HG03354 (cell line): ENCODE data around the gene SCD5.

Experiments
- ATAC-seq: cut with Tn5 transposase; IDR thresholded peaks from one replicate; pipeline ENCODE4 v1.9.1; 2021; ENCODE audit warnings: mild to moderate bottlenecking; ENCODE audit not compliant: unreplicated experiment, poor library complexity, severe bottlenecking

The SCD5 gene

DNA sequence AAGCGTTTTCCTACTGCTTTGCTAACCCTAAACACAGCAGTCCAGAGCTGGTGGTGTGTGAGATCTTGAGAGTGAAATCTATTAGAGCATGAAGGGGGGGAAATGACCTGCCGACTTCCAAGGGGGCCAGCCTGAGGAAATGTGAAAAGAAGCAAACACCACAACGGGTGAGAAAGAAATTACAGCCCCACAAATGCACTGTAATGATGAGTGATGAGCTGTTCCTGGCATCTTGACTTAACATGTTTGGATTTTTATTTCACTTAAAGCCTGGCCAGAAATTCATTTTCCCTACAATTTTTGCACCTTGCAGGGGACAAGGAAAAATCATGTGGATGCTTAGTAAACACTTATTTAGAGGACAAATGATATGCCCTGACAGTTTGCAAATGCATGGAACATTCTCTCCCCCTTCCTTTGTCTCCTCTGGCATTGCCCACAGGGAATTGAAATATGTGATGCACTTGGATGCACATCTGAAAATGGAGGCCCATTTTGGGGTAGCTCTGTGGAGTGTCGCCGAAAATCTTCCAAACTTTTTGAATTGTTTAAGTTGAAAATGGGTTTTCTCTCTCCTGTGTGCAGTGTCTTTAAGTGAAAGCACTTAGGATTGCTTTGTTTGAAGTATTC is 152.5 kb downstream of the SCD5 start:
- no peak for ATAC-seq

DNA sequence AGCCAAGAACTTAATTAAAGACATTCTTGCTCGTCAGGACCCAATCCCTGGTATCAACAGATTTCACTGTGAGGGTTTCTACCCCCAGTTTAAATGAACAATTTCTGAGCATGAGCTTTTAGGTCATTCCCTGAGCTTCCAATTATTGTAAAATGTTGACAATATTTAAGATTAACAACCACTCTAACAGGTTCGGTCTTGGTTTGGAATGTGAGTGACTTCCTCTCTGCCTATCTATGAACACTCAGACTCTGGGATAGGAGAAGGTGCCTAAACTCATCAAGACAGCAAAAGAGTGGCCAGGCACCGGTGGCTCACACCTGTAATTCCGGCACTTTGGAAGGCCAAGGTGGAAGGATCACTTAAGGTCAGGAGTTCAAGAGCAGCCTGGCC is 153.9 kb downstream of the SCD5 start:
- ATAC-seq, result no peak

- ATAC-seq, result no peak
Measured at GRCh38 chr4:82643994-82644733, 154.4 kb downstream of the SCD5 start.

DNA sequence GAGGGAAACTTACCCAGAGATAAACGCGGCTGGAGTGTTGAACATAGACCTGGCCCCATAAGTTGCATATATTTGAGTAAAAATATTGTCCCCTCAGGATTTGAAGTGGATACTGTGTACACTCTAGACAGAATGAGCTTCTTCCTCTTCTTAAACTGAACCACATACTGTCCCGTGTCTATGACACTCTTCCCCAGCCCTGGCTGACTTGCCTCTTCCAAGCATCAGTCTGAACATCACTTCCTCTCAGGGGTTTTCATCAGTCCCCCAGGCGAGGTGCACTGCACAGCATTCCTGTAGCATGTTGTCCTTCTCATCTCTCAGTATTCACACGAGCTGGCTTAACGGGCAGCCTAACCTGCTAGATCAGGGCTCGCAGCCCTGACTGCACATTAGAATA is 156.3 kb downstream of the SCD5 start:
- ATAC-seq, result no peak

DNA sequence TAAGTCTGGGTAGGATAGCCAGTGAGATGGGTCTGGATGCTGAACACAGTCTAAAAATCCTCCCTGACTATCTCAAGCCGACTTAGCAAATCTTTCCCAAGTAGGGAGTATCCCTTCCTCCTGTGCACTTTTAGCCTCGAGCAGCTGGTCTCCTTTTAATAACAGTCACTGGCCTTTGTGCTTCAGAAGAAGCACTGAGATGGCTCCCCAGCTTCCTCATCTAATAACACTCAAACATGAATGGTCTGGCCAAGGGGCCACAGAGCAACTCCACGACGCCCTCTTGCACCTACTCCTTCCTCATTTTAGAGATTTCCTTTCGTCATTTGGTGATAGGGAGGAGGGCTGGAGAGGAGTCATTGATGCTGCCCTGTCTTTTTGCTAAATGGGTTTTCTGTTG is 158.1 kb downstream of the SCD5 start:
- ATAC-seq, result no peak

DNA sequence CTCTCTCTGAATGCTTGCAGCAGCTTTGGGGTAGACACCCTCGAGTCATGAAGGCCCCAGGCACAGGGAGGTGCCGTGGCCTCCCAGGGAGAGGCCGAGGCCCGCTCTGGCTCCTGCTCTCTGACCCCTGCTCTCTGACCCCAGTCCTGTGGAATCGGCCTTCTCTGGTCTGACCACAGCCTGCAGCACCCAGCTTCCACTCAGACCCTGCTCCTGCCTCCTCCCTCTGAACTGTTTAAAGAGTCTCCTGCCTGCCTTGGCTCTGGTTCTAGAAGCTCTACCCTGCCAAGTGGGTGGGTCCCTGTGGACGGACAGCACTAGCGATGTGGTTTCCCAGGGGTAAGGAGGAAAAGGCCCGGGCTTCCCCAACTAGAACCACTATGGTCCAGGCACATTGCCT is 158.6 kb downstream of the SCD5 start:
- no peak for ATAC-seq

GRCh38 chr4:82638479-82638878 is 160.1 kb downstream of the SCD5 start:
- no peak for ATAC-seq

- no peak for ATAC-seq
Measured at GRCh38 chr4:82630079-82630478, 168.5 kb downstream of the SCD5 start.

- ATAC-seq, result no peak
Measured at GRCh38 chr4:82629238-82630000, 169.2 kb downstream of the SCD5 start.

DNA sequence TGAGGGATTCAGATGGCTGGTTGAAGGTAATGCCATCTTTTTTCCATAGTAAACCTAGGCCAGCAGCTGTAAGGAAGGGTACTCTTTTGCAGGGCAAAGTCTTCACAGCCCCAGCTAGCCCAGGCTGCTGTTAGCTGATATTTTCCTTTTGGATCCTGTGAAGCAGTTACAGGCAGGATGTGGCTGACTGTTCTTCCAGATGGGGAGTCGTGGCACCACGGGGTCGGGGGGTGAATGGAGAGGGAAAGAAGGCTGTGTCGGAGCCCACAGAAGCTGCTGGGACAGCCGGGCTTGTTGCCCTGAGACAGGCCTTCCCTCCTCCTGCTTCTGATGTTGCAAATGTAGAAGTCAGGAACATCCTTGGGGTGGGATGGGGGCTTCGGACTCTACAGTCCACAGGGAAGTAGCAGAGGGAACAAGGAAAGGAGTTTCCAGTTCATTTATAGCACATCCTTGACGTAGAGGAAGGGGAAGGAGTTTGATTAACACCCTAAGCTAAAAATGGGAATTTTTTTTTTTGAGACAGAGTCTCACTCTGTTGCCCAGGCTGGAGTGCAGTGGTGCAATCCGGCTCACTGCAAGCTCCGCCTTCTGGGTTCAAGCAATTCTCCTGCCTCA is 172.2 kb downstream of the SCD5 start:
- no peak for ATAC-seq

- ATAC-seq, result no peak
Measured at GRCh38 chr4:82624819-82625218, 173.8 kb downstream of the SCD5 start.

DNA sequence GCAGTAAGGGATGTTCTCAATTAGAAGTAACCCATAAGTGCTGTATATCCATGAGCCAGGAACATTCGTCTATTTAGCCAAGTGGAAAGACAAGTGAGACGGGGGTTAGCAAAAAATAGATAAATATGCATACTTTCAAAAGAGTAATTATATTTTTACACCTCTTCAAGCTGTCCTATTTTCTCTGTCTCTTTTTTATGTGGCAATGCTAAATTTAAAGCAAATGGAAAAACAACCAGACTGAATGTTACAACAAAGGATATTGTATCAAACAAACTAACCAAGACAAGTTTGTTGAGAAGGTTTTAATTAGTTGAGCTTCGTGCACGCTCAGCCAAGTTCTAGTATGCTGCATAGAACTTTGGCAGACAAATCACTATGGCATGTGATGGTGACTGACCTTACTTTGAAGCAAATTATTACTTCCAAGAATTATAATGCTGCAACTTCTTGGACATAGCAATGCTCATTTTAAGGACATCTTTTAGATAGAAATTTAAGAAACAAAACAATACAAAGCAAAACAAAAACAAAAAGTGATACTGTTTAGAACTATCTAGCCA is 175.4 kb downstream of the SCD5 start:
- no peak for ATAC-seq

DNA sequence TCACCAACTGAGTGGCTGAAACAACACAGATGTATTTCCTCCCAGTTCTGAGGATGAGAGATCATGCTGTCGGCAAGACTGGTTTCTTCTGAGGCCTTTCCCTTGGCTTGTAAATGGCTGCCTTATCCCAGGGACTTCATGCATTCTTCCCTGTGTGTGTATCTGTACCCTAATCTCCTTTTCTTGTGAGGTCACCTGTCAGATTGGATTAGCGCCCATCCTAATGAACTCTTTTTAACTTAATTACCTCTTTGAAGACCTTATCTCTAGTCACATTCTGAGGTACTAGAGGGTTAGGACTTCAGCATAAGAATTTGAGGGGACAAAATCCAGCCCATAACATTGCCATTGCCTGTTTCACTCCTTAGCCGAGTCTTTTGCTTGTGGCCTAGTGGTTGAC is 177.3 kb downstream of the SCD5 start:
- ATAC-seq, result no peak

DNA sequence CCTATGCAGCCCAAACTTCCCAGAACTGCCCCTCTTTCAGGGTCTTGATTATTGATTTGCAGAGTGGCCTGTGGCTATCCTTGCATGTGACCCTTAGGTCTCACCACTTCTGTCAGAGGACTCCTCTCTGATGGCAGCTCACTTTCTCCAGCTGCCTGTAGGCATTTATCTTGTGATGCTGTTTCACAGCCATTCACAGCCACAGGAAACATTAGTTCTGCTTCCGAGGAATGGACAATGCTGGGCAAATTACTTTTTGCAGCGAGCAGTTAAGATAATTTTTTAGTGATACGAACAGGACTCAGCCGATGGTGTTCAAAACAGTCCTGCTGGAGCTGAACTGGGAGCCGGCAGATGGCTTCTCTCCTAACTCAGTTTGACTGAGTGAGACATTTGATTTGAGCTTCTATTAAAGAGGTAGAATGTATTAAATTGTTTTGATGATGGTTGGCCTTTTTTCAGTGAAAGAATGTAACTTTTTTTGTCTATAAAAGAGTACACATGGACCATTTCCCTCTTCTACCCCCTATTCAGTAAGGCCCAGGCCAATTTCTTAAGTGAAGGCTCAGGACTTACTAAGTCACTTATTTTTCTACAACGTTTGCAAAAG is 178.4 kb downstream of the SCD5 start:
- ATAC-seq, result no peak

- ATAC-seq, result no peak
Measured at GRCh38 chr4:82618103-82618720, 180.4 kb downstream of the SCD5 start.

DNA sequence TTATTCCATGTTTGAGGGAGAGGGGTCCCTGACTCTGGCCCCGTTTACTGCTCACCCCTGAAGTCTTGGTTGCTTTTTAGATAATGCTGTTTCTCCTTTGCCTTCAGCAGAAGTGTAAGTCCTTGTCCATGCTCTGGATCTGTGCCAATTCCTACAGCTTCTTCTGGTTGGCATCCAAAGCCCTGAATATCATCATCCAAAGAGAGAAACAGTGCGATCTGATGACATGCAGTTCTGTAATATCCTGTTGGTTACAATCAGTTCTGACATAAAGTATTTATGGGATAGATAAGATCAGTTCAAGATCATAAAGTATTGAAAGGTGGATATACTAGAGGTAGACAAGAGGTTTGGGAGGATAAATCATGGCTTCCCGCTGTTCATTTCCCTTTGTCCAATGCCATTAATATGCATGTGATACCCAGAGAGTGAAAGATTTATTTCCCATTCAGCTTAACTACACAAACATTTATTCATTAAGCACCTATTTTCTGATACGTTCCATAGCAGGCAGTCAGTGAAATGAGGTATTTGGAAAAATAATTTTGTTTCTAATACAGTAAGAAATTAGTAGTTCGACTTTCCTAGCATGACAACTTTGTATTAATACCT is 183.7 kb downstream of the SCD5 start:
- ATAC-seq, result no peak

GRCh38 chr4:82613121-82613520 is 185.5 kb downstream of the SCD5 start:
- ATAC-seq, result no peak

- ATAC-seq, result no peak
Measured at GRCh38 chr4:82611982-82612381, 186.6 kb downstream of the SCD5 start.

GRCh38 chr4:82611527-82611926 is 187.1 kb downstream of the SCD5 start:
- no peak for ATAC-seq
